Caco-2 (cell line): ENCODE measurements around the gene MT3. TPM values are rescaled to one million over a fixed set of nuclear protein-coding genes. Genes with fewer than 3 reads are reported as not detected.

Experiments
- BruUV-seq: library from RNA; stranded (reverse); fragments of 400-500 nt; replicated peaks from 2 replicates; lab custom pipeline; 2021; lab: Mats Ljungman, UMichigan
- CTCF ChIA-PET: fragments of 300-600 bp; sonication (Branson Sonifier 250); formaldehyde crosslinking; loops from one replicate; lab custom pipeline; 2022; ENCODE audit warnings: antibody characterized with exemption; lab: Charles Lee
- POLR2A ChIA-PET: fragments of 300-600 bp; sonication (Branson Sonifier 250); formaldehyde crosslinking; loops from one replicate; lab custom pipeline; 2022; ENCODE audit warnings: antibody characterized with exemption; lab: Charles Lee
- DNase-seq, 2 experiments: peaks; one replicate each; pipeline versions ENCODE4 v3.0.0 to v3.0.0-alpha.2; 2020 to 2022
- H3K27me3 ChIP-seq: replicated peaks from 2 replicates; pipeline ENCODE4 v1.6.0; 2011; ENCODE audit warnings: low read length; ENCODE audit not compliant: control insufficient read depth, insufficient read depth
- H3K36me3 ChIP-seq: 2 replicates; pipeline ENCODE4 v1.5.1; 2011; ENCODE audit warnings: low read length; ENCODE audit not compliant: control insufficient read depth, insufficient read depth
- H3K4me1 ChIP-seq: fragments of 250-450 bp; sonication (Bioruptor Pico); 2 replicates; pipeline ENCODE4 v1.5.1; 2020; ENCODE audit warnings: mild to moderate bottlenecking
- H3K4me3 ChIP-seq: 2 replicates; pipeline ENCODE4 v1.5.1; 2011; ENCODE audit warnings: low read depth, mild to moderate bottlenecking, control low read depth, low read length
- H3K9me3 ChIP-seq: fragments of 250-450 bp; sonication (Bioruptor Pico); 2 replicates; pipeline ENCODE4 v1.5.1; 2020; ENCODE audit warnings: mild to moderate bottlenecking, moderate library complexity
- H3K27ac Mint-ChIP-seq: one replicate; pipeline ENCODE4 v1.8.0; 2022; ENCODE audit warnings: mixed read lengths; ENCODE audit not compliant: unreplicated experiment
- H3K27me3 Mint-ChIP-seq: one replicate; pipeline ENCODE4 v1.8.0; 2022; ENCODE audit warnings: mixed read lengths; ENCODE audit not compliant: insufficient read depth, unreplicated experiment
- H3K36me3 Mint-ChIP-seq: one replicate; pipeline ENCODE4 v1.8.0; 2022; ENCODE audit warnings: mild to moderate bottlenecking, mixed read lengths; ENCODE audit not compliant: insufficient read depth, unreplicated experiment
- H3K4me1 Mint-ChIP-seq: one replicate; pipeline ENCODE4 v1.8.0; 2022; ENCODE audit warnings: low read depth, mixed read lengths; ENCODE audit not compliant: unreplicated experiment
- H3K4me3 Mint-ChIP-seq: one replicate; pipeline ENCODE4 v1.8.0; 2022; ENCODE audit warnings: mild to moderate bottlenecking, moderate library complexity, mixed read lengths; ENCODE audit not compliant: unreplicated experiment
- H3K9me3 Mint-ChIP-seq: one replicate; pipeline ENCODE4 v1.8.0; 2022; ENCODE audit warnings: mixed read lengths; ENCODE audit not compliant: unreplicated experiment
- CTCF ChIP-seq, 2 experiments: fragments of 200-600 bp in 1 of 2; IDR thresholded peaks; 1 replicate in 1 of 2; 2 replicates in 1 of 2; pipeline versions ENCODE4 v1.5.1 to v1.8.0; 2011 to 2022; ENCODE audit warnings: antibody characterized with exemption in 1 of 2, control low read depth in 1 of 2, inconsistent platforms in 1 of 2, low read depth in 1 of 2, low read length in 1 of 2, mild to moderate bottlenecking in 1 of 2, moderate library complexity in 1 of 2; ENCODE audit not compliant: insufficient read depth in 1 of 2, severe bottlenecking in 1 of 2, unreplicated experiment in 1 of 2
- intact Hi-C: fragments of 100-400 bp; cut with micrococcal nuclease; formaldehyde crosslinking; loops from one replicate; pipeline ENCODE4 v1.10.0; 2022; ENCODE audit not compliant: unreplicated experiment
- total RNA-seq: library from RNA; stranded (reverse); gene quantifications from 2 replicates; pipeline ENCODE4 v1.2.3, GENCODE V29; 2022

The MT3 gene
- total RNA-seq, 1 experiment from 2014 or later: not detected

- intact Hi-C loops: no loop called here
- peak within 1 kb of the TSS; percentile 16 for H3K4me3 ChIP-seq
These were observed 36.0 kb downstream of the MT3 start, which contains the start of gene MT1E for GRCh38 chr16:56625140-56625942. Gene MT1E (plus strand): TSS chr16:56625781. CDS start chr16:56625852, 71 bp downstream.

GRCh38 chr16:56625943-56626654 is 36.8 kb downstream of the MT3 start:
- DNase-seq: no peak
- no peaks in the 10 kb centered on the region for H3K4me1 Mint-ChIP-seq
- Histone ChIP-seq H3K4me3 (no peak overlapping the region), H3K36me3 (no peaks in the 10 kb centered on the region), H3K27me3 (no peaks in the 10 kb centered on the region), H3K4me1 (no peaks in the 10 kb centered on the region), H3K9me3 (no peaks in the 10 kb centered on the region)
- H3K27me3 Mint-ChIP-seq: peaks cover 6% of the 10 kb centered on the region
- intact Hi-C loops: no loop called here
- no peaks in the 10 kb centered on the region for H3K36me3 Mint-ChIP-seq
- H3K9me3 Mint-ChIP-seq: no peaks in the 10 kb centered on the region
- BruUV-seq: no TSS peak
- POLR2A ChIA-PET: no interaction called here
- CTCF ChIA-PET: interaction anchor here (0.6 to 1.1 kb wide), 2 partner anchors 24 to 75 kb away, joined by 3 read pairs; no protein-coding TSS in a partner anchor
- no peak overlapping the region for H3K27ac Mint-ChIP-seq
- TF ChIP-seq CTCF (IDR thresholded peaks at IDR 0.05; ENCODE audit: insufficient read depth in 1 of 2, low read depth in 1 of 2, low read length in 1 of 2, severe bottlenecking in 1 of 2, unreplicated experiment in 1 of 2): no peak
- peak overlapping the region; percentile 71 for H3K4me3 Mint-ChIP-seq

More at GRCh38 chr16:56625140-56625942, 36.0 kb downstream of the MT3 start, which contains the start of gene MT1E:
- Histone ChIP-seq H3K27me3 (no peaks in the 10 kb centered on the region), H3K4me1 (no peaks in the 10 kb centered on the region), H3K36me3 (no peaks in the 10 kb centered on the region), H3K9me3 (no peaks in the 10 kb centered on the region)
- Mint-ChIP-seq H3K9me3 (no peaks in the 10 kb centered on the region), H3K36me3 (no peaks in the 10 kb centered on the region), H3K27ac (no peak within 1 kb of the TSS), H3K4me1 (no peaks in the 10 kb centered on the region), H3K27me3 (peaks cover 6% of the 10 kb centered on the region), H3K4me3 (peak within 1 kb of the TSS; percentile 71)
- ChIA-PET CTCF (interaction anchor here (0.6 to 1.1 kb wide), 3 partner anchors 22 to 76 kb away, joined by 3 read pairs; no protein-coding TSS in a partner anchor), POLR2A (no interaction called here)
- BruUV-seq: no TSS peak
- DNase-seq: no peak
- no peak for TF ChIP-seq CTCF (IDR thresholded peaks at IDR 0.05; ENCODE audit: insufficient read depth in 1 of 2, low read depth in 1 of 2, low read length in 1 of 2, severe bottlenecking in 1 of 2, unreplicated experiment in 1 of 2)

GRCh38 chr16:56626685-56627084 is 37.4 kb downstream of the MT3 start:
- no peaks in the 10 kb centered on the region; the same call in 1 of the 2 replicates for H3K27me3 ChIP-seq
- peaks cover 1% of the 10 kb centered on the region for H3K4me1 Mint-ChIP-seq
- DNase-seq: no peak
- ChIA-PET POLR2A (no interaction called here), CTCF (no interaction called here)
- no peaks in the 10 kb centered on the region for H3K9me3 Mint-ChIP-seq
- H3K4me1 ChIP-seq: no peaks in the 10 kb centered on the region
- no peak overlapping the region for H3K4me3 Mint-ChIP-seq
- no peak for TF ChIP-seq CTCF (IDR thresholded peaks at IDR 0.05; ENCODE audit: insufficient read depth in 1 of 2, low read depth in 1 of 2, low read length in 1 of 2, severe bottlenecking in 1 of 2, unreplicated experiment in 1 of 2)
- no peak overlapping the region for H3K27ac Mint-ChIP-seq
- BruUV-seq: no TSS peak
- intact Hi-C loops: no loop called here
- H3K4me3 ChIP-seq: no peak overlapping the region
- H3K27me3 Mint-ChIP-seq: peaks cover 10% of the 10 kb centered on the region
- H3K36me3 Mint-ChIP-seq: no peaks in the 10 kb centered on the region
- H3K36me3 ChIP-seq: no peaks in the 10 kb centered on the region
- H3K9me3 ChIP-seq: no peaks in the 10 kb centered on the region
